HCT116 (cell line): Measurements from ENCODE around the gene TPH2. TPM values are rescaled to one million over a fixed set of nuclear protein-coding genes. Genes with fewer than 3 reads are reported as not detected.

Experiments used
- ATAC-seq: fragments of 200-7000 bp; cut with Tn5 transposase; 2 replicates; pipeline ENCODE4 v1.9.1; 2020; ENCODE audit warnings: mild to moderate bottlenecking, moderate library complexity
- BruUV-seq: library from RNA; stranded (reverse); fragments of 400-500 nt; replicated peaks from 2 replicates; lab custom pipeline; 2021; lab: Mats Ljungman, UMichigan
- CTCF ChIA-PET: fragments of 300-600 bp; sonication (Branson Sonifier 250); formaldehyde crosslinking; loops from one replicate; lab custom pipeline; 2021; ENCODE audit warnings: antibody characterized with exemption; lab: Charles Lee
- POLR2A ChIA-PET: fragments of 300-600, 350-600 bp; sonication (Branson Sonifier 250); formaldehyde crosslinking; loops from one replicate; lab custom pipeline; 2021; ENCODE audit warnings: antibody characterized with exemption; lab: Charles Lee
- RAD21 ChIA-PET, 2 experiments: fragments of 300-600 bp; sonication (Branson Sonifier 250); formaldehyde crosslinking; loops; one replicate each; lab custom pipeline; 2023; ENCODE audit warnings: low total read pairs in 2 of 2; ENCODE audit not compliant: uncharacterized antibody in 2 of 2, unreplicated experiment in 2 of 2, low non-redundant PET in 1 of 2; lab: Charles Lee
- DNase-seq: peaks from one replicate; pipeline ENCODE4 v3.0.0-alpha.2; 2010; ENCODE audit warnings: low read depth, low spot score
- H2AFZ ChIP-seq: fragments of 200-600 bp; shearing (Covaris generic), sonication (generic); 2 replicates; pipeline ENCODE4 v1.6.1; 2017; ENCODE audit warnings: low read depth, mixed run types, mixed read lengths, antibody characterized with exemption, low read length; ENCODE audit not compliant: poor library complexity, severe bottlenecking
- H3K27ac ChIP-seq: 2 replicates; pipeline ENCODE4 v1.5.1; 2012; ENCODE audit warnings: low read depth, low read length
- H3K27me3 ChIP-seq: fragments of 200-600 bp; sonication (generic); 2 replicates; pipeline ENCODE4 v1.6.1; 2016; ENCODE audit warnings: mixed run types, low read length, mixed read lengths; ENCODE audit not compliant: insufficient read depth
- H3K36me3 ChIP-seq, 2 experiments: fragments of 200-500 bp in 1 of 2; fragments of 200-600 bp in 1 of 2; sonication (Bioruptor generic) in 1 of 2; sonication (generic) in 1 of 2; 2 replicates each; pipeline versions ENCODE4 v1.5.1 to v1.6.1; 2014 to 2016; ENCODE audit warnings: low read length in 2 of 2, inconsistent platforms in 1 of 2, mixed read lengths in 1 of 2, mixed run types in 1 of 2; ENCODE audit not compliant: insufficient read depth in 2 of 2, control insufficient read depth in 1 of 2
- H3K4me1 ChIP-seq, 2 experiments: fragments of 200-600 bp in 1 of 2; sonication (generic) in 1 of 2; 2 replicates each; pipeline versions ENCODE4 v1.5.1 to v1.6.1; 2012 to 2017; ENCODE audit warnings: low read length in 2 of 2, inconsistent platforms in 1 of 2, mild to moderate bottlenecking in 1 of 2, mixed read lengths in 1 of 2, mixed run types in 1 of 2, moderate library complexity in 1 of 2; ENCODE audit not compliant: insufficient read depth in 2 of 2, control insufficient read depth in 1 of 2
- H3K4me2 ChIP-seq: fragments of 200-600 bp; sonication (generic); 2 replicates; pipeline ENCODE4 v1.6.1; 2017; ENCODE audit warnings: mixed run types, low read length, mixed read lengths
- H3K4me3 ChIP-seq, 2 experiments: fragments of 200-600 bp in 1 of 2; sonication (generic) in 1 of 2; replicated peaks in 1 of 2; 2 replicates each; pipeline ENCODE4 v1.5.1; 2011 to 2016; ENCODE audit warnings: low read length in 2 of 2, control low read depth in 1 of 2, low read depth in 1 of 2, mild to moderate bottlenecking in 1 of 2, mixed read lengths in 1 of 2, mixed run types in 1 of 2
- H3K79me2 ChIP-seq: fragments of 200-600 bp; sonication (generic); 2 replicates; pipeline ENCODE4 v1.6.1; 2017; ENCODE audit warnings: mild to moderate bottlenecking, mixed run types, low read length, moderate library complexity, mixed read lengths; ENCODE audit not compliant: insufficient read depth
- H3K9ac ChIP-seq: fragments of 200-600 bp; sonication (generic); 2 replicates; pipeline ENCODE4 v1.6.1; 2016; ENCODE audit warnings: low read length, mixed read lengths
- H3K9me2 ChIP-seq: fragments of 200-600 bp; sonication (generic), shearing (Covaris generic); 2 replicates; pipeline ENCODE4 v1.6.1; 2017; ENCODE audit warnings: mixed run types, mild to moderate bottlenecking, moderate library complexity; ENCODE audit not compliant: insufficient read depth
- H3K9me3 ChIP-seq, 2 experiments: fragments of 200-500 bp in 1 of 2; fragments of 200-600 bp in 1 of 2; sonication (Bioruptor generic) in 1 of 2; sonication (generic) in 1 of 2; 2 replicates each; pipeline ENCODE4 v1.6.1; 2014 to 2017; ENCODE audit warnings: low read length in 2 of 2, mixed read lengths in 2 of 2, inconsistent platforms in 1 of 2, low read depth in 1 of 2, mild to moderate bottlenecking in 1 of 2, mixed run types in 1 of 2, moderate library complexity in 1 of 2; ENCODE audit not compliant: control insufficient read depth in 1 of 2, insufficient read depth in 1 of 2
- H4K20me1 ChIP-seq: fragments of 200-600 bp; sonication (generic), shearing (Covaris generic); 2 replicates; pipeline ENCODE4 v1.6.1; 2017; ENCODE audit warnings: mixed run types, mild to moderate bottlenecking, moderate library complexity; ENCODE audit not compliant: insufficient read depth
- CBX3 ChIP-seq: IDR thresholded peaks from 2 replicates; pipeline ENCODE4 v1.6.1; 2012; ENCODE audit warnings: low read depth
- CEBPB ChIP-seq: IDR thresholded peaks from 2 replicates; pipeline ENCODE4 v1.6.1; 2012; ENCODE audit warnings: low read depth
- EGR1 ChIP-seq: IDR thresholded peaks from 2 replicates; pipeline ENCODE4 v1.6.1; 2012; ENCODE audit warnings: low read depth
- EZH2phosphoT487 ChIP-seq: fragments of 200-600 bp; IDR thresholded peaks from 2 replicates; pipeline ENCODE4 v1.6.1; 2018; ENCODE audit warnings: antibody characterized with exemption, borderline replicate concordance
- FOSL1 ChIP-seq: IDR thresholded peaks from 2 replicates; pipeline ENCODE4 v1.6.1; 2012; ENCODE audit warnings: low read depth
- JUND ChIP-seq: IDR thresholded peaks from 2 replicates; pipeline ENCODE4 v1.6.1; 2012
- POLR2AphosphoS5 ChIP-seq: IDR thresholded peaks from 2 replicates; pipeline ENCODE4 v1.6.1; 2011; ENCODE audit warnings: mild to moderate bottlenecking, low read depth, low read length, moderate library complexity
- REST ChIP-seq: IDR thresholded peaks from 2 replicates; pipeline ENCODE4 v1.6.1; 2012; ENCODE audit warnings: low read depth
- SIN3A ChIP-seq: IDR thresholded peaks from 2 replicates; pipeline ENCODE4 v1.6.1; 2012; ENCODE audit warnings: low read depth
- SP1 ChIP-seq: IDR thresholded peaks from 2 replicates; pipeline ENCODE4 v1.6.1; 2012; ENCODE audit warnings: low read depth
- SRF ChIP-seq: IDR thresholded peaks from 2 replicates; pipeline ENCODE4 v1.6.1; 2012; ENCODE audit warnings: low read depth
- TCF7L2 ChIP-seq: IDR thresholded peaks from 2 replicates; pipeline ENCODE4 v1.7.0; 2011; ENCODE audit warnings: borderline replicate concordance, inconsistent platforms; ENCODE audit not compliant: insufficient read depth, insufficient read length; ENCODE audit errors: extremely low read depth
- ZBTB33 ChIP-seq: IDR thresholded peaks from 2 replicates; pipeline ENCODE4 v1.6.1; 2011; ENCODE audit warnings: mild to moderate bottlenecking, low read length, moderate library complexity; ENCODE audit not compliant: insufficient replicate concordance; ENCODE audit errors: extremely low read depth
- ZFX ChIP-seq: fragments of 450-650 bp; IDR thresholded peaks from 2 replicates; pipeline ENCODE4 v1.6.1; 2017
- intact Hi-C: fragments of 100-400 bp; cut with micrococcal nuclease; formaldehyde crosslinking; loops from 2 replicates; pipeline ENCODE4 v1.10.0; 2022
- total RNA-seq: library from RNA; stranded (reverse); gene quantifications from one replicate; pipeline ENCODE4 v1.2.1, GENCODE V29; 2021; ENCODE audit not compliant: unreplicated experiment
- TF ChIP-seq, protein P1 (sequence below): IDR thresholded peaks from 2 replicates; pipeline ENCODE4 v1.6.1; 2012
- TF ChIP-seq, protein P2 (sequence below): IDR thresholded peaks from 2 replicates; pipeline ENCODE4 v1.6.1; 2012

The TPH2 gene
- total RNA-seq, 1 experiment from 2014 or later: not detected

DNA sequence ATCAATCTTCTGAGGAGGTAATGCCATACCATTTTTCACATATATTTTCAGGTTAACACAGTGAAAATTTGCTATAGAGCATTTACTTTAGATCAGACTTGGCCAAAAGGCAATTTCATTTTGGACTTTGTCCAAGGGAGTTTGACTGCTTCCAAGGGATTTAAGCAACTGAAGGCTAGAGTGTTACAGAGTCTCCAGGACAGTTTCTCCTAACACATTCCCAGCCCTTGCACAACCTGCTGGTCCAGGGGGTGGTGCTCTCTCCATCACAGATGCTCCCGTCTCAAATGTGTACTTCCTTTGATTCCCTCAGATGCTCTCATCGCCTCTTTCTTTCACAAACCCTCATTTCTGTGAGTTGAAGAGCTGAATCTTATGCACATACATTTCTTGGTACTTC, 143.1 kb downstream of the TPH2 start:
- H3K4me3 ChIP-seq: no peak overlapping the region
- H3K9me3 ChIP-seq: no peaks in the 10 kb centered on the region
- ATAC-seq: no peak
- H4K20me1 ChIP-seq: no peaks in the 10 kb centered on the region
- ChIA-PET RAD21 (no interaction called here), CTCF (no interaction called here), POLR2A (no interaction called here)
- H3K9ac ChIP-seq: no peak overlapping the region
- TF ChIP-seq CEBPB: no peak
- no peak for TF ChIP-seq ZBTB33
- no peak for TF ChIP-seq SIN3A
- TF ChIP-seq CBX3: no peak
- TF ChIP-seq TCF7L2: no peak
- no peak for TF ChIP-seq POLR2AphosphoS5
- no peak for TF ChIP-seq SRF
- no peak for TF ChIP-seq EZH2phosphoT487
- TF ChIP-seq, protein P1, sequence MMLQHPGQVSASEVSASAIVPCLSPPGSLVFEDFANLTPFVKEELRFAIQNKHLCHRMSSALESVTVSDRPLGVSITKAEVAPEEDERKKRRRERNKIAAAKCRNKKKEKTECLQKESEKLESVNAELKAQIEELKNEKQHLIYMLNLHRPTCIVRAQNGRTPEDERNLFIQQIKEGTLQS: no peak
- no peak for TF ChIP-seq JUND
- TF ChIP-seq, protein P2, sequence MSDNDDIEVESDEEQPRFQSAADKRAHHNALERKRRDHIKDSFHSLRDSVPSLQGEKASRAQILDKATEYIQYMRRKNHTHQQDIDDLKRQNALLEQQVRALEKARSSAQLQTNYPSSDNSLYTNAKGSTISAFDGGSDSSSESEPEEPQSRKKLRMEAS: no peak
- no peak for TF ChIP-seq EGR1
- no peak for TF ChIP-seq ZFX
- TF ChIP-seq FOSL1: no peak
- no peak for TF ChIP-seq REST
- no peak for TF ChIP-seq SP1
- no peaks in the 10 kb centered on the region for H3K27me3 ChIP-seq
- H3K79me2 ChIP-seq: no peaks in the 10 kb centered on the region
- H3K4me1 ChIP-seq: no peaks in the 10 kb centered on the region
- H3K27ac ChIP-seq: no peak overlapping the region
- H3K4me2 ChIP-seq: no peak overlapping the region
- H3K9me2 ChIP-seq: no peaks in the 10 kb centered on the region
- no TSS peak for BruUV-seq
- DNase-seq: no peak
- H2AFZ ChIP-seq: no peak overlapping the region
- H3K36me3 ChIP-seq: no peaks in the 10 kb centered on the region
- intact Hi-C loops: no loop called here
